Stimulated activated CD4-positive, alpha-beta T cell treated with anti-CD3 and anti-CD28 coated beads, TNF-alpha, amount 100 ng/mL, for 24 hours (primary cell): ENCODE measurements around the gene CCDC93.

Experiments
- DNase-seq, 3 experiments: peaks; one replicate each; pipeline ENCODE4 v3.0.0-alpha.2; 2020; ENCODE audit warnings: low read depth in 3 of 3

CCDC93 gene

DNA sequence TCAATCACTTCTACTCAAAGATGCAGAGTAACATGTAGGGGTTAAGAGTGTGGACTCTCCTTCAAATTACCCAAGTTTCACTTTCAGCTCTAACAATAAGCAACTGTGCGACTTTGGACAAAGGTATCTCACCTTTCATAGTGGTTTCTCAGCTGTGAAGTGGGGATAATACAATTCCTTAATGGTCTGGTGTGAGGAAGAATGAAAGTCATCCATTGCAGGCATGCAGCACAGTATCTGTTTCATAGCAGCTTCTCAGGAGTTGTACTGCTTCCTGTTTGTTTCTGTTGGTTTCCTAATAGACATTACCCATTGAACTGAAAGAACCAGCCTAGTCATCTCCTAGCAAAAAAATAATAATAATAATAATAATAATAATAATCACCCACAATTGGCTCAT is 125.0 kb downstream of the CCDC93 start:
- no peak for DNase-seq

DNA sequence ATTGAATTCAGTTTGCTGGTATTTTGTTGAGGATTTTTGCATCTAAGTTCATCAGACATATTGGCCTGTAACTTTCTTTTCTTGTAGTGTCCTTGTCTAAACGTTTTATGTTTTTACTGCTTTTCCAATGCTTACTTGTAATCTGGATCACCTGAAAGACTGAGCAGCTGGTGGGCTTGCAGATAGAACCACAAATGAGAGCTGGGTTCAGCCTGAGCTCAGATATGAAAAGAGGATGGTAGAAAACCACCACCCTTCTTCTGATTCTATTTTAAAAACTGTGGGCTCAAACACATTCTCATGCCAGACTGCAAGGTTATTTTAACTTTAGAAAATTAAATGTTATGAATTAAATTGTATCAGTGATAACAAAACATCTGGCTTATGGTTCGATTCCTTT is 128.6 kb downstream of the CCDC93 start:
- no peak for DNase-seq

DNA sequence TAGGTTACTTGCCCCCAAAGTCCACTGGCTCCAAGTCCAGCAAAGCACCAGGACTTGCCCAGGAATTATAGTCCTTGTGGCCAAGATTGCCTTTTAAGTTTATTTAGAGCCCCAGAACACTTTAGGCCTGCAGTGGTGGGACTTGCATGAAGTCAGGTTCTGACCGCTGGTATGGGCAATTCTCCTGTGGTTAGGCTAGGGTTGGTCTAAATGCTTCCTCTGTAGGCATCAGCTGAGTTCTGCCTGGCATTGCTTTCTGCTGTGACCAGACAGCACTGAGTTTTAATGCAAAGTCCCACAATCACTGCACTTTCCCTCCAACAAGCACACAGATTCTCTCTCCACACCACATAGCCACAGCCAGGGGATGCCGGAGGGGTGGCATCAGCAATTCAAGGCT is 134.9 kb downstream of the CCDC93 start:
- DNase-seq = no peak

DNA sequence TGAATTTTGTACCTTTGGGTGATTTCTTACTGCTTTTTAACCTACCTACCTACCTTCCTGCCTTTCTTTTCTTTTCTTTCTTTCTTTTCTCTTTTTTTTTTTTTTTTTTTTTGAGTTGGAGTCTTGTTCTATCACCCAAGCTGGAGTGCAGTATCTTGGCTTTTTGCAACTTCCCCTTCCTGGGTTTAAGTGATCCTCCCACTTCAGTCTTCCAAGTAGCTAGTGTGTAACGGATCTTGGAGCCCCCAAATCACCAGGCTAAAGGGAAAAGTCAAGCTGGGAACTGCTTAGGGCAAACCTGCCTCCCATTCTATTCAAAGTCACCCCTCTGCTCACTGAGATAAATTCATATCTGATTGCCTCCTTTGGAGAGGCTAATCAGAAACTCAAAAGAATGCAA is 138.1 kb downstream of the CCDC93 start:
- no peak for DNase-seq
